Mesothelial cell of epicardium (in vitro differentiated cells): ENCODE data around the gene ARAP3. TPM values are rescaled to one million over a fixed set of nuclear protein-coding genes. Genes with fewer than 3 reads are reported as not detected.
"Not testable (repeated sequence)": the region's sequence is repeated elsewhere in the genome, so short reads cannot be mapped to it uniquely, and the experiment has no call there.

ENCODE experiments used
- DNase-seq, 2 experiments: peaks; one replicate each; pipeline ENCODE4 v3.0.0; 2021; ENCODE audit warnings: low spot score in 2 of 2; ENCODE audit not compliant: unreplicated experiment in 2 of 2
- H3K27ac Mint-ChIP-seq: 2 replicates; pipeline ENCODE4 v1.8.0; 2021; ENCODE audit warnings: mixed read lengths
- H3K27me3 Mint-ChIP-seq: 2 replicates; pipeline ENCODE4 v1.8.0; 2021; ENCODE audit warnings: low read depth, mixed read lengths
- H3K36me3 Mint-ChIP-seq: 2 replicates; pipeline ENCODE4 v1.8.0; 2021; ENCODE audit warnings: mixed read lengths
- H3K4me1 Mint-ChIP-seq: 2 replicates; pipeline ENCODE4 v1.8.0; 2021; ENCODE audit warnings: mixed read lengths
- H3K4me3 Mint-ChIP-seq: 2 replicates; pipeline ENCODE4 v1.8.0; 2021; ENCODE audit warnings: mild to moderate bottlenecking, moderate library complexity, mixed read lengths
- H3K9me3 Mint-ChIP-seq: 2 replicates; pipeline ENCODE4 v1.8.0; 2021; ENCODE audit warnings: mixed read lengths
- total RNA-seq: library from RNA; stranded (reverse); gene quantifications from 3 replicates; pipeline ENCODE4 v1.2.1, GENCODE V29; 2021
- TF ChIP-seq, protein P1 (sequence below): fragments of 200-600 bp; sonication (generic); IDR thresholded peaks from one replicate; pipeline ENCODE4 v1.5.0; 2021; ENCODE audit warnings: antibody characterized with exemption; ENCODE audit not compliant: unreplicated experiment

ARAP3 gene, protein sequence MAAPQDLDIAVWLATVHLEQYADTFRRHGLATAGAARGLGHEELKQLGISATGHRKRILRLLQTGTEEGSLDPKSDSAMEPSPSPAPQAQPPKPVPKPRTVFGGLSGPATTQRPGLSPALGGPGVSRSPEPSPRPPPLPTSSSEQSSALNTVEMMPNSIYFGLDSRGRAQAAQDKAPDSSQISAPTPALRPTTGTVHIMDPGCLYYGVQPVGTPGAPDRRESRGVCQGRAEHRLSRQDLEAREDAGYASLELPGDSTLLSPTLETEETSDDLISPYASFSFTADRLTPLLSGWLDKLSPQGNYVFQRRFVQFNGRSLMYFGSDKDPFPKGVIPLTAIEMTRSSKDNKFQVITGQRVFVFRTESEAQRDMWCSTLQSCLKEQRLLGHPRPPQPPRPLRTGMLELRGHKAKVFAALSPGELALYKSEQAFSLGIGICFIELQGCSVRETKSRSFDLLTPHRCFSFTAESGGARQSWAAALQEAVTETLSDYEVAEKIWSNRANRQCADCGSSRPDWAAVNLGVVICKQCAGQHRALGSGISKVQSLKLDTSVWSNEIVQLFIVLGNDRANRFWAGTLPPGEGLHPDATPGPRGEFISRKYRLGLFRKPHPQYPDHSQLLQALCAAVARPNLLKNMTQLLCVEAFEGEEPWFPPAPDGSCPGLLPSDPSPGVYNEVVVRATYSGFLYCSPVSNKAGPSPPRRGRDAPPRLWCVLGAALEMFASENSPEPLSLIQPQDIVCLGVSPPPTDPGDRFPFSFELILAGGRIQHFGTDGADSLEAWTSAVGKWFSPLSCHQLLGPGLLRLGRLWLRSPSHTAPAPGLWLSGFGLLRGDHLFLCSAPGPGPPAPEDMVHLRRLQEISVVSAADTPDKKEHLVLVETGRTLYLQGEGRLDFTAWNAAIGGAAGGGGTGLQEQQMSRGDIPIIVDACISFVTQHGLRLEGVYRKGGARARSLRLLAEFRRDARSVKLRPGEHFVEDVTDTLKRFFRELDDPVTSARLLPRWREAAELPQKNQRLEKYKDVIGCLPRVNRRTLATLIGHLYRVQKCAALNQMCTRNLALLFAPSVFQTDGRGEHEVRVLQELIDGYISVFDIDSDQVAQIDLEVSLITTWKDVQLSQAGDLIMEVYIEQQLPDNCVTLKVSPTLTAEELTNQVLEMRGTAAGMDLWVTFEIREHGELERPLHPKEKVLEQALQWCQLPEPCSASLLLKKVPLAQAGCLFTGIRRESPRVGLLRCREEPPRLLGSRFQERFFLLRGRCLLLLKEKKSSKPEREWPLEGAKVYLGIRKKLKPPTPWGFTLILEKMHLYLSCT (N-terminal part only)
- total RNA-seq, result 50.9 to 53.8 TPM (median 51.8 TPM) in 3 replicates

DNA sequence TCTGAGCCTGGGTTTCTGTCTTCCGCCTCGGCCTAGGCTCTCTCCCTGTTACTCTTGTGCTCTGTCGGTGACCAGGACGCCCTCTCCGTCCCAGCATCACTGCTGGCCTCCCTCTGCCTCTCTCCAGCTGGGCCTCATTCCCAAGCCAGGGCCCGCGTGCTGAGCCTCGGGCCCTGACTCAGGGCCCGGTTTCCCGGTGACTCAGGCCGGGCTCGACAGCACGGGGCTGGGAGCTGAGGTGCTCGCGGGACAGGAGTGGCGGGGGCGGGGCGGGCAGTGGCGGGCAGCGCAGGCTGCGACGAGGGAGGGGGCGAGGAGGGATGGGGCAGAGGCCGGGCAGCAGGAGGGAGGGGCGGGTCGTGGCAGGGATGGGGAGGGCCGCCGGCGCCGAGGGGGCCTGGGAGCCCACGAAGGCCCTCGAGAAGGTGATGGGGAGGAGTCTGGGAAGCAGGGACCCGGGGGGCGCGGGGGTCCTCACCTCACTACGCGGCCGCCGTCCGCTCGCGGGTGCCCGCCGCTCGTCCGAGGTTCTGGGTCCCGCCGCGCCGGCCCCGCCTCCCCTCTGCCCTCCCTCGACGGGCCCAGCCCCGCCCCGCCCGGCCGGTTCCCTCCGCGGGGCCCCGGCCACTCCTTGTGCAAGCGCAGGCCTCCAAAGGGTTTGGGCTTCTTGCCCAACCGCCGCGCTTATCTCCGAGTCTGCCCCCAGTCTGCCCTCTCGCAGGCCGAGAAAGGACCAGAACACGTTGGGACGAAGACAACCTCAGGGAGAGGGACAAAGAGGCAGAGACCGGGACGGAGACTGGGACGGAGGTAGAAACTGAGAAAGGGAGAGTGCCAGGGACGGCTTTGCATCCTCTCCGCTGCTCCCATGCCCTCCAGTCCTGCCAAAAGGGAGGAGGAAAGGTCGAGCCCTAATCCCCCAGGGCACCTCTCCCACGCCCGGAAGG, at the start of gene ARAP3:
TSS of gene ARAP3 (minus strand) at position 536 of the 947 bp plus-strand sequence. CDS start 1,744 bp downstream, outside the sequence.
- DNase-seq, result peak; percentile 54 to 64
- Mint-ChIP-seq H3K27me3 (no peaks in the 10 kb centered on the region), H3K36me3 (peaks cover 13% of the 10 kb centered on the region), H3K4me3 (peak within 1 kb of the TSS; percentile 66), H3K9me3 (no peaks in the 10 kb centered on the region), H3K27ac (peak within 1 kb of the TSS; percentile 87), H3K4me1 (peaks cover 29% of the 10 kb centered on the region)
- TF ChIP-seq, protein P1, sequence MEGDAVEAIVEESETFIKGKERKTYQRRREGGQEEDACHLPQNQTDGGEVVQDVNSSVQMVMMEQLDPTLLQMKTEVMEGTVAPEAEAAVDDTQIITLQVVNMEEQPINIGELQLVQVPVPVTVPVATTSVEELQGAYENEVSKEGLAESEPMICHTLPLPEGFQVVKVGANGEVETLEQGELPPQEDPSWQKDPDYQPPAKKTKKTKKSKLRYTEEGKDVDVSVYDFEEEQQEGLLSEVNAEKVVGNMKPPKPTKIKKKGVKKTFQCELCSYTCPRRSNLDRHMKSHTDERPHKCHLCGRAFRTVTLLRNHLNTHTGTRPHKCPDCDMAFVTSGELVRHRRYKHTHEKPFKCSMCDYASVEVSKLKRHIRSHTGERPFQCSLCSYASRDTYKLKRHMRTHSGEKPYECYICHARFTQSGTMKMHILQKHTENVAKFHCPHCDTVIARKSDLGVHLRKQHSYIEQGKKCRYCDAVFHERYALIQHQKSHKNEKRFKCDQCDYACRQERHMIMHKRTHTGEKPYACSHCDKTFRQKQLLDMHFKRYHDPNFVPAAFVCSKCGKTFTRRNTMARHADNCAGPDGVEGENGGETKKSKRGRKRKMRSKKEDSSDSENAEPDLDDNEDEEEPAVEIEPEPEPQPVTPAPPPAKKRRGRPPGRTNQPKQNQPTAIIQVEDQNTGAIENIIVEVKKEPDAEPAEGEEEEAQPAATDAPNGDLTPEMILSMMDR, result no peak

DNA sequence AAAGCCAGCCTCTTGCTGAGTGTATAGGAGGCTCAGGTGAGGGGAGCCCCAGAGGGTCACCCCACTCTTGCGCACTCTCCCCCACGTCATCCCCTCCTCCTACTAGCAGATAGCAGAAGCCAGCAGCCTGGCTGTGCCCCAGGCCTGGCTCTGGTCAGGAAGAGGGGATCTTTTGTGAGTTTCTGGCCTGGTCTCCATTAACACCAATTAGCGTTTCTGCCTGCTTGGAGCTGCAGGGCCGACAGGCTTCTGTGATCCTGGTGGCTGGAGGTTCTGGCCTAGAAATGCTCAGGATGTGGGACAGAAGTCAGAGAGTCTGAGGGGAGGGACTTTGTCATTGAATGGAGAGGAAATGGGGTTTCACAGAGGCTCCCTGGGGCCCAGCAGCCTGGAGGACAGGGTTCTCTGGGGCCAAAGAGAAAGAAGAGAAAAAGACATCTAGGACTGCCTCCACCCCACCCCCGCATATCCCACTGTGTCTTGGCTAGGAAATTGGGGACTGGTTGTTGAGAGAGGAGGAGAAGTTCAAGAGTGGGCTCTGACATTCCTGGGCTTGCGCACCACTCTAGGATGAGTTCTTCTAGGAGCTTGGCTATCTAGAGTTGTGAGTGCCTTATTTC, 47.5 kb upstream of the ARAP3 start:
- no peaks in the 10 kb centered on the region for H3K4me1 Mint-ChIP-seq
- no peak for DNase-seq
- H3K27ac Mint-ChIP-seq, result no peak overlapping the region
- no peaks in the 10 kb centered on the region for H3K36me3 Mint-ChIP-seq
- no peak overlapping the region for H3K4me3 Mint-ChIP-seq
- no peaks in the 10 kb centered on the region for H3K9me3 Mint-ChIP-seq
- TF ChIP-seq, protein P1, result no peak
- peaks cover 37% of the 10 kb centered on the region for H3K27me3 Mint-ChIP-seq

DNA sequence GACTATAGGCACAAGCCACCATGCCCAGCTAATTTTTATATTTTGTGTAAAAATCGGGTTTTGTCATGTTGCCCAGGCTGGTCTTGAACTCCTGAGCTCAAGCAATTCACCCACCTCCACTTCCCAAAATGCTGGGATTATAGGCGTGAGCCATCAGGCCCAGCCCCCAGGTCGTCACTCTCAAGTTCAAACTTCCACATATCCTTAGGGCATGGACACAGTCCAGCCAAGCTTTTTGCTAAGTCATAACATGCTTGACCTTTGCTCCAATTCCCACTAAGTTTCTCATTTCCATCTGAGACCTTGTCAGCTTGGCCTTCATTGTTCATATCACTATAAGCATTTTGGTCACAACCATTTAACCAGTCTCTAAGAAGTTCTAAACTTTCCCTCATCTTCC, 43.9 kb upstream of the ARAP3 start:
- Mint-ChIP-seq H3K9me3 (peaks cover 4% of the 10 kb centered on the region), H3K27ac (no peak overlapping the region), H3K4me3 (no peak overlapping the region), H3K4me1 (no peaks in the 10 kb centered on the region), H3K27me3 (peaks cover 24% of the 10 kb centered on the region), H3K36me3 (no peaks in the 10 kb centered on the region)
- TF ChIP-seq, protein P1, result no peak
- DNase-seq, result no peak

DNA sequence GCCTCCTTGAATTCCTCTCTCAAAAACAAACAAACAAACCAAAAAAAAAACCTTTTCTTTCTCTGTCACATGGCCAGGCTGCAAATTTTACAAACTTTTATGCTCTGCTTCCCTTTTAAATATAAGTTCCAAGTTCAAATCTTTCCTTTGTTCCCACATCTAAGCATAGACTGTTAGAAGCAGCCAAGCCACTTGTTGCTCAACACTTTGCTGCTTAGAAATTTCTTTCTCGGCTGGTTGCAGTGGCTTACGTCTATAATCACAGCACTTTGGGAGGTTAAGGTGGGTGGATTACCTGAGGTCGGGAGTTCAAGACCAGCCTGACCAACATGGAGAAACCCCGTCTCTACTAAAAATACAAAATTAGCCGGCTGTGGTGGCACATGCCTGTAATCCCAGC, 43.1 kb upstream of the ARAP3 start:
- H3K9me3 Mint-ChIP-seq, result not testable (repeated sequence)

DNA sequence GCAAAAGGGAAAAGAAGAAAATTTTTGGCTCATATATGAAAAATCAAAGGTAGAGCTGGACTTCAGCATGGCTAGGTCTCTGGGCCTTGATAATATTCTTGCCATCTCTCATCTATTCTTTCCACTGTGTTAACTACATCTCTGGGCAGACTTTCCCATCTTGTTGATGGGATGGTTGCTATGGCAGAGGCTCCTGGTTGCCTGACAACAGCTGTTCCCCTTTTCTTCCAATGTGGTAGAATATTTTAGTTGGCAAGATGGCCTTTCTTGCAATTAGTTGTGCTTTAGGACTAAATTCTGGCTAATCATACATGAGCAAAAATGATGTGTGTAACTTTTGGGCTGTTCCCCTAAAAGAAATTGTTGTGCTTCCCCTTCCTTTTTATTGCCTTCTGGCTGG, 40.2 kb upstream of the ARAP3 start:
- H3K36me3 Mint-ChIP-seq, result no peaks in the 10 kb centered on the region
- peaks cover 4% of the 10 kb centered on the region for H3K27me3 Mint-ChIP-seq
- no peak overlapping the region for H3K4me3 Mint-ChIP-seq
- H3K9me3 Mint-ChIP-seq, result peaks cover 4% of the 10 kb centered on the region
- H3K27ac Mint-ChIP-seq, result no peak overlapping the region
- H3K4me1 Mint-ChIP-seq, result no peaks in the 10 kb centered on the region
- no peak for DNase-seq
- TF ChIP-seq, protein P1, result no peak

More for the DNA sequence above, 43.1 kb upstream of the ARAP3 start:
- not testable (repeated sequence) for H3K36me3 Mint-ChIP-seq, H3K4me3 Mint-ChIP-seq, DNase-seq, H3K27ac Mint-ChIP-seq, H3K4me1 Mint-ChIP-seq
- H3K27me3 Mint-ChIP-seq, result peaks cover 18% of the 10 kb centered on the region
